H54 (cell line): ENCODE data around the gene REPS2.

Experiments used
- DNase-seq: peaks from one replicate; pipeline ENCODE4 v3.0.0; 2011; ENCODE audit warnings: low spot score, mixed read lengths; ENCODE audit not compliant: insufficient read length
- FAIRE-seq: peaks from 3 replicates; lab custom pipeline; 2011; peaks lifted over from hg19 to GRCh38; lab: Jason Lieb, UNC
- POLR2A ChIP-seq: IDR thresholded peaks from 2 replicates; pipeline ENCODE4 v1.6.1; 2011; ENCODE audit warnings: low read depth, mild to moderate bottlenecking, low read length

REPS2 gene

DNA sequence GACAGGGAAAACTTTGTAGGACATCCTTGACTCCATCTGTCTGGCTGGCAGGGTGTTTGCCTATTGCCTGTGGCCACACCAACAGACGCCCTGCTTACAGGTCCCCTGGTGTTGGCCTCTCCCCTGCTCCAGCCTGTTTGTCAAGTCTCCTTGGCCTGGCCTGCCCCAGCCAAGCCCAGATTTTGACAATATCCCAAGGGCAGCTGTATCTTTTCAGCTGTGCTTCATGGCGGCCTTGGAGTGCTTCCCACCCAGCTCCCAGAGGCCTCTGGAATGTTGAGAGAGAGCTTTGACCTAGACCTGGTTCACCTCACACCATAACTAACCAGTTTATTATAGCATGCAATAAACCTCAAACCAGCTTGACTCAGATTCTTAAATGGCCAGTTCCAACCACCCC is 224.5 kb downstream of the REPS2 start:
- TF ChIP-seq POLR2A, result no peak
- DNase-seq (no peak), FAIRE-seq (no peak)

DNA sequence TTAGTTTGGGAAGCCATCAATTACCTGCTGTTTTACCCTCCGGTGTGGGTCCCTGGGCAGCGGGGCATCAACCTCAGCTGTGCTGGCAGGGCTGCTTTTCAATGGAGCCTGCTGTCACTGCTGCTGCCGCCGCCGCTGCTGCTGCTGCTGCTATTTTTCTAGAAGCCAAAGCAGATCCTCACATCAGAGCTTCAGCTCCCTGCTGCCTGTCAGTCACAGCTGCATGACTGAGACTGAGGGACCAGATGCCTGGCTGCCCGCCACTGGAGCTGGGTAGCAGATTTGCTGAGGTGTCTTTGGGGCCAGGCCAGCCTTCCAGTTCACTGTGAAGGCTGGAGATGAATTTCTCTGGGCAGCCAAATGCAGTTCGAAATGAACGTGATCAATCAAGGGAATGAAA is 228.2 kb downstream of the REPS2 start:
- FAIRE-seq (no peak), DNase-seq (no peak)
- TF ChIP-seq POLR2A, result no peak

DNA sequence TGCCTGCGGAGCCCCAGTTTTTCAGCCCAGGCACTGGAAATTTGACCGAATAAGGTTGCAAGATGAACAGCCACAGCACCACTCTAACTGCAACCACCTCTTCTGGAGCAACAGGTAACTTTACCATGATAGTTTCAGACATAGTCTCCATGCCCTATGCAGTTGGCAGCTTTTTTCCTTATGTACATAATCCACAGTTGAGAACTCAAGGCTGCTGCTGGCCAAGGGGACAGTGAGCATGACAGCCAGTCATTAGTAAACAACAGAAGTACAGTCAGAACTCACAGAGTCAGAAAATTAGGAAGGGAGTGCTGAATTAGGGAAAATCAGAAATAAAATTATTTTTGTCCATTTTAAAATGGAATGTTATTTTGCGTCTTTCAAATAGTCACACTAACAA is 235.9 kb downstream of the REPS2 start:
- DNase-seq (no peak), FAIRE-seq (no peak)
- TF ChIP-seq POLR2A, result no peak

DNA sequence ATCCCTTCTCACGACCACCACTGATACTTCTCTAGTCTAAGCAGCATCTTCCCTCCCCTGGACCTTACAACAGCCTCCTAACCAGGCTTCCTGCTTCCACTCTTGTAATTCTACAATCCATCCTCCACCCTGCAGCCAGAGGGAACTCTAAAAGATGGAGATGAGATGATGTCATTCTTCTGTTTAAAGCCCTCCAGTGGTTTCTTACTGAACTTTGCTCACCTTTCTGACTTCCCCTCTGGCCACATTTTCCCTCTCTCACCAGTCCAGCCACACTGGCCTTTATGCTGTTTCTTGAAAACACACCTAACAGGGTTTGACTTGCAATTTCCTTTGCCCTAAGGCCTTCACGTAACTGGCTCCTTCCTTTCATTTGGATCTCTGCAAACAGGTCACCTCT is 237.1 kb downstream of the REPS2 start:
- TF ChIP-seq POLR2A, result no peak
- FAIRE-seq (no peak), DNase-seq (no peak)

DNA sequence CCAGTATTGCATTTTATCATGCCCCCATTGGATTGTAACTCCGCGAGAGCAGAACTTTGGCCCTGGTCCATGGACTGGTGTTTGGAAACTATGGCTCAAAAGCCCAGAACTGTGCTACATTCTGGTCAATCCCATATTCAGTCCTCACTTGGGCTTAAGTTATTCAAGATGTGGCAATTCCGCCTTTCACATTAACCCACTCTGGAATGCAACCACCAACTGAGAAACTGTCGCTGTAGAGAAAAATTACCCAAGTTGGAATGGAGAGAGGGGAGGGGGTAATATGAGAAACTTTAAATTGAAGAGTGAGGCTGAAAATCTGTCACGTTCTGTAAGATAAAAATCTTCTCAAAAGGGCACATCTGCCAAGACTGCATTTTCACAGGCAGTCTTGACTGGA is 239.0 kb downstream of the REPS2 start:
- TF ChIP-seq POLR2A, result no peak
- FAIRE-seq (no peak), DNase-seq (no peak)

DNA sequence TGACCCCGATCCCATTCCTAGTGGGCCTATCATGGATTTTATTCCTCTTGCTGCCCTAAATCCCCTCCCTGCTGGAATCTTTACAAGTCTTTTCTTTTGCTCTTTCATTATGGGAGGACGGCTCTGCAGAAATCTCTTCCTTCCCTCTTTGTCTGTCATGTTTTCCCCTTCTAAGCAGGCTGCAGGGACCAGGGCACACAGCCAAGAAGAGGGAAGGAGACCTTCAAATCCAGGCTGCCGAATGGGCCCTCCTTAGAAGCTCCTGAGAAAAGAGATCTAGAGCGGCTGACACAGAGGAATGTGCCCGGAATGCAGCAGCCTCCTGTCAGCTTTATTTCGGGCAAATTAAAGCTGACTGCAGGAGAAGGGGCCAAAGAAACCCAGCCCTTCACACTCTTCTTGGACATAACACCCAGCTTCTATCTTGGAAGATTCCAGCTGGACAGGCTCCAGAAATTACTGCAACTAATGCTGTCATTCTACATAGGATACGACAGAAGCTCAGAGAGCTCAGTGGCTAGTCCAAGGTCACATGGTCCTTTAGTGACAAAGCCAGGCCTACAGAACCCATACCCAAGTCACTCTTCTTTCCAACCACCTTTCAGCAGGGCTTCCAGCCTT is 240.8 kb downstream of the REPS2 start:
- no peak for FAIRE-seq

DNA sequence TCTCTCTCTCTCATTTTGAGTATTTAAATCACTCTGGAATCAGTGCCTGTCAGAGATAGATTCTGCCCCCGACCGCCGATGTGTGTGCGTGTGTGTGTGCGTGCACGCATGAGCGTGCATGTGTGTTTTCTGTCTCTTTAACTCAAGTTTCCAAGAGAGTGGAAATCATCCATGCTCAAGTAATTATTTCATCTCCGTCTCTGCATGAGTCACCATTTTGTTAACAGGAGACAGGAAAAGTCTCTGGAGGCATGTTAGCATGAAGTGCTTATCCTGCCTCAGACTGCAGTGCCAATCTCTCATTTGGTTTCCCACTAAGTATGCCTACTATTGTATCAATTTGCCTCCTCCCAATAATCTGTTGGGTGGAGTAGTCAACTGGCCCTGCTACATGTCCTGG is 245.6 kb downstream of the REPS2 start:
- TF ChIP-seq POLR2A, result no peak
- no peak for DNase-seq
- FAIRE-seq, result no peak

More for the DNA sequence above, 240.8 kb downstream of the REPS2 start:
- TF ChIP-seq POLR2A, result no peak
- DNase-seq, result no peak
